ENCODE data around the gene CCDC83. TPM values are rescaled to one million over a fixed set of nuclear protein-coding genes. Genes with fewer than 3 reads are reported as not detected.

The CCDC83 gene
- polyA plus RNA-seq, 1 of the 3 experiments (the other 2 are of a cell fraction), result not detected

- POLR2A ChIA-PET, result no interaction called here
These were observed 38.2 kb downstream of the CCDC83 start for GRCh38 chr11:85893395-85893794.

GRCh38 chr11:85896876-85897275 lies 41.7 kb downstream of the CCDC83 start:
- H4K20me1 ChIP-seq (ENCODE audit: insufficient read depth), result no peaks in the 10 kb centered on the region
- no peak overlapping the region for H3K9ac ChIP-seq
- H3K27ac ChIP-seq (ENCODE audit: low read depth in 2 of 2, low read length in 1 of 2), result no peak overlapping the region
- ChIA-PET POLR2A (no interaction called here), CTCF (no interaction called here)
- H3K36me3 ChIP-seq (replicated peaks in 1 of 2; ENCODE audit: control insufficient read depth in 1 of 2, insufficient read depth in 2 of 2, low read length in 1 of 2), result no peaks in the 10 kb centered on the region
- no peak overlapping the region for H3K4me2 ChIP-seq
- DNase-seq, result no peak
- H3F3A ChIP-seq (replicated peaks; ENCODE audit: insufficient read depth), result peaks cover 3% of the 10 kb centered on the region
- H3K79me2 ChIP-seq (ENCODE audit: insufficient read depth), result no peaks in the 10 kb centered on the region
- H3K4me3 ChIP-seq (ENCODE audit: low read depth in 2 of 2, low read length in 1 of 2), result no peak overlapping the region
- H3K9me2 ChIP-seq, result no peaks in the 10 kb centered on the region
- H2AFZ ChIP-seq (ENCODE audit: low read depth), result no peak overlapping the region
- no peaks in the 10 kb centered on the region for H3K4me1 ChIP-seq (ENCODE audit: control insufficient read depth in 1 of 2, insufficient read depth in 2 of 2, low read depth in 1 of 2, low read length in 1 of 2)
- H3K27me3 ChIP-seq (ENCODE audit: insufficient read depth), result no peaks in the 10 kb centered on the region
- 88% methylated on average over 3 of the region's 3 CpGs for WGBS (ENCODE audit: low lambda C conversion rate)
- TF ChIP-seq RCOR1 (IDR thresholded peaks at IDR 0.05; ENCODE audit: low read length), result no peak
- no peak for TF ChIP-seq USF1 (IDR thresholded peaks at IDR 0.05; ENCODE audit: borderline replicate concordance, low read depth)
- TF ChIP-seq, protein P1, sequence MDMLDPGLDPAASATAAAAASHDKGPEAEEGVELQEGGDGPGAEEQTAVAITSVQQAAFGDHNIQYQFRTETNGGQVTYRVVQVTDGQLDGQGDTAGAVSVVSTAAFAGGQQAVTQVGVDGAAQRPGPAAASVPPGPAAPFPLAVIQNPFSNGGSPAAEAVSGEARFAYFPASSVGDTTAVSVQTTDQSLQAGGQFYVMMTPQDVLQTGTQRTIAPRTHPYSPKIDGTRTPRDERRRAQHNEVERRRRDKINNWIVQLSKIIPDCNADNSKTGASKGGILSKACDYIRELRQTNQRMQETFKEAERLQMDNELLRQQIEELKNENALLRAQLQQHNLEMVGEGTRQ (IDR thresholded peaks at IDR 0.05; ENCODE audit: borderline replicate concordance, low read depth, low read length), result no peak
- TF ChIP-seq POLR2AphosphoS5 (IDR thresholded peaks at IDR 0.05; ENCODE audit: low read depth, low read length), result no peak
- no peak for TF ChIP-seq FOSL2 (IDR thresholded peaks at IDR 0.05; ENCODE audit: borderline replicate concordance, low read depth)
- no peak for TF ChIP-seq MEF2A (IDR thresholded peaks at IDR 0.05; ENCODE audit: borderline replicate concordance, low read depth)
- no peak for TF ChIP-seq MXI1 (IDR thresholded peaks at IDR 0.05; ENCODE audit: low read depth, low read length)
- no peaks in the 10 kb centered on the region for H3K9me3 ChIP-seq

More at GRCh38 chr11:85893395-85893794, 38.2 kb downstream of the CCDC83 start:
- DNase-seq, result no peak
- H2AFZ ChIP-seq (ENCODE audit: low read depth), result no peak overlapping the region
- CTCF ChIA-PET, result no interaction called here
- no peaks in the 10 kb centered on the region for H4K20me1 ChIP-seq (ENCODE audit: insufficient read depth)
- no peaks in the 10 kb centered on the region for H3K79me2 ChIP-seq (ENCODE audit: insufficient read depth)
- 88% methylated on average over 6 of the region's 6 CpGs for WGBS (ENCODE audit: low lambda C conversion rate)
- H3F3A ChIP-seq (replicated peaks; ENCODE audit: insufficient read depth), result peaks cover 3% of the 10 kb centered on the region
- H3K9me3 ChIP-seq, result no peaks in the 10 kb centered on the region
- H3K9me2 ChIP-seq, result no peaks in the 10 kb centered on the region
- H3K4me1 ChIP-seq (ENCODE audit: control insufficient read depth in 1 of 2, insufficient read depth in 2 of 2, low read depth in 1 of 2, low read length in 1 of 2), result peaks cover 0 to 5% of the 10 kb centered on the region in 2 experiments; a peak in 1 of 4 replicates
- H3K4me2 ChIP-seq, result no peak overlapping the region
- no peak overlapping the region for H3K4me3 ChIP-seq (ENCODE audit: low read depth in 2 of 2, low read length in 1 of 2)
- no peak for TF ChIP-seq NFIC (IDR thresholded peaks at IDR 0.05; ENCODE audit: borderline replicate concordance)
- TF ChIP-seq TCF12 (IDR thresholded peaks at IDR 0.05), result no peak
- TF ChIP-seq GABPA (IDR thresholded peaks at IDR 0.05; ENCODE audit: low read depth), result no peak
- no peak for TF ChIP-seq GATA2 (CRISPR knock-in tag; IDR thresholded peaks at IDR 0.05)
- TF ChIP-seq EZH2phosphoT487 (IDR thresholded peaks at IDR 0.05; ENCODE audit: borderline replicate concordance, low read depth), result no peak
- TF ChIP-seq, protein P1 (IDR thresholded peaks at IDR 0.05; ENCODE audit: borderline replicate concordance, low read depth, low read length), result no peak
- no peak for TF ChIP-seq TAF1 (IDR thresholded peaks at IDR 0.05; ENCODE audit: borderline replicate concordance, low read depth, low read length)
- no peak for TF ChIP-seq YY1 (IDR thresholded peaks at IDR 0.05; ENCODE audit: low read depth)
- TF ChIP-seq TEAD4 (IDR thresholded peaks at IDR 0.05; ENCODE audit: borderline replicate concordance, insufficient read depth), result no peak
- TF ChIP-seq MXI1 (IDR thresholded peaks at IDR 0.05; ENCODE audit: low read depth, low read length), result no peak
- H3K27ac ChIP-seq (ENCODE audit: low read depth in 2 of 2, low read length in 1 of 2), result no peak overlapping the region
- H3K9ac ChIP-seq, result no peak overlapping the region
- H3K36me3 ChIP-seq (replicated peaks in 1 of 2; ENCODE audit: control insufficient read depth in 1 of 2, insufficient read depth in 2 of 2, low read length in 1 of 2), result no peaks in the 10 kb centered on the region
- no peaks in the 10 kb centered on the region for H3K27me3 ChIP-seq (ENCODE audit: insufficient read depth)
